Measurements from ENCODE around the gene ARMCX6. TPM values are rescaled to one million over a fixed set of nuclear protein-coding genes. Genes with fewer than 3 reads are reported as not detected.

ARMCX6 gene
- total RNA-seq = 36.5 TPM
- long read RNA-seq, transcript ARMCX6-201 (3 exons, 1,846 nt) = major isoform, 7 of 12 reads
- long read RNA-seq, partial matches to known transcripts = 0 of 12 reads
- long read RNA-seq, other reads (novel, unspliced or antisense) = 2 of 12 reads

- Histone ChIP-seq H3K4me3 (peak within 1 kb of the TSS; percentile 71), H3K27me3 (ENCODE audit: low read depth) (no peaks in the 10 kb centered on the region), H3K27ac (peak within 1 kb of the TSS; percentile 77), H3K9me3 (no peaks in the 10 kb centered on the region), H3K36me3 (no peaks in the 10 kb centered on the region), H3K4me1 (no peaks in the 10 kb centered on the region)
- DNase-seq = peak; percentile 85
- intact Hi-C loops (cut with DNase I) = no loop called here
- peak; percentile 33 for TF ChIP-seq CTCF (IDR thresholded peaks at IDR 0.05)
- ATAC-seq = peak; percentile 95
Measured at GRCh38 chrX:101617211-101618191, at the start of gene ARMCX6. Gene ARMCX6 (minus strand): TSS chrX:101618000. CDS start chrX:101616620, 1,380 bp downstream.

GRCh38 chrX:101659601-101660063, 41.8 kb upstream of the ARMCX6 start, which contains the start of gene ARMCX2:
Gene ARMCX2 (minus strand): TSS chrX:101659850. CDS start chrX:101657588, 2,262 bp downstream.
- H3K36me3 ChIP-seq = no peaks in the 10 kb centered on the region
- H3K27me3 ChIP-seq (ENCODE audit: low read depth) = no peaks in the 10 kb centered on the region
- DNase-seq (peak; percentile 59), ATAC-seq (peak; percentile 84)
- H3K9me3 ChIP-seq = no peaks in the 10 kb centered on the region
- peak within 1 kb of the TSS; percentile 46 for H3K27ac ChIP-seq
- H3K4me1 ChIP-seq = no peaks in the 10 kb centered on the region
- TF ChIP-seq CTCF (IDR thresholded peaks at IDR 0.05) = no peak
- peak within 1 kb of the TSS; percentile 67 for H3K4me3 ChIP-seq
- intact Hi-C loops (cut with DNase I) = no loop called here

- DNase-seq = peak; percentile 80
Measured at GRCh38 chrX:101658661-101659491, 41.1 kb upstream of the ARMCX6 start.

GRCh38 chrX:101657495-101657894, 39.7 kb upstream of the ARMCX6 start:
- intact Hi-C loops (cut with DNase I) = no loop called here

More at GRCh38 chrX:101658661-101659491, 41.1 kb upstream of the ARMCX6 start:
- Histone ChIP-seq H3K27me3 (ENCODE audit: low read depth) (no peaks in the 10 kb centered on the region), H3K4me1 (no peaks in the 10 kb centered on the region), H3K9me3 (no peaks in the 10 kb centered on the region), H3K27ac (peak overlapping the region; percentile 46), H3K36me3 (no peaks in the 10 kb centered on the region), H3K4me3 (peak overlapping the region; percentile 67)
- peak; percentile 87 to 94 for ATAC-seq
- TF ChIP-seq CTCF (IDR thresholded peaks at IDR 0.05) = no peak
- intact Hi-C loops (cut with DNase I) = no loop called here

More at GRCh38 chrX:101657495-101657894, 39.7 kb upstream of the ARMCX6 start:
- no peaks in the 10 kb centered on the region for H3K27me3 ChIP-seq (ENCODE audit: low read depth)
- H3K4me1 ChIP-seq = no peaks in the 10 kb centered on the region
- H3K4me3 ChIP-seq = no peak overlapping the region
- H3K36me3 ChIP-seq = no peaks in the 10 kb centered on the region
- DNase-seq (no peak), ATAC-seq (no peak)
- TF ChIP-seq CTCF (IDR thresholded peaks at IDR 0.05) = no peak
- H3K27ac ChIP-seq = no peak overlapping the region
- no peaks in the 10 kb centered on the region for H3K9me3 ChIP-seq
